ENCODE measurements around the gene NLN. TPM values are rescaled to one million over a fixed set of nuclear protein-coding genes. Genes with fewer than 3 reads are reported as not detected.
A peak's percentile ranks its signal among the peaks of the same experiment; 100 is the strongest.

NLN gene
- total and polyA plus RNA-seq, 2 donors (not counting 1 experiment from before 2014, with no cell fraction given), result 1.7 to 6.8 TPM

DNA sequence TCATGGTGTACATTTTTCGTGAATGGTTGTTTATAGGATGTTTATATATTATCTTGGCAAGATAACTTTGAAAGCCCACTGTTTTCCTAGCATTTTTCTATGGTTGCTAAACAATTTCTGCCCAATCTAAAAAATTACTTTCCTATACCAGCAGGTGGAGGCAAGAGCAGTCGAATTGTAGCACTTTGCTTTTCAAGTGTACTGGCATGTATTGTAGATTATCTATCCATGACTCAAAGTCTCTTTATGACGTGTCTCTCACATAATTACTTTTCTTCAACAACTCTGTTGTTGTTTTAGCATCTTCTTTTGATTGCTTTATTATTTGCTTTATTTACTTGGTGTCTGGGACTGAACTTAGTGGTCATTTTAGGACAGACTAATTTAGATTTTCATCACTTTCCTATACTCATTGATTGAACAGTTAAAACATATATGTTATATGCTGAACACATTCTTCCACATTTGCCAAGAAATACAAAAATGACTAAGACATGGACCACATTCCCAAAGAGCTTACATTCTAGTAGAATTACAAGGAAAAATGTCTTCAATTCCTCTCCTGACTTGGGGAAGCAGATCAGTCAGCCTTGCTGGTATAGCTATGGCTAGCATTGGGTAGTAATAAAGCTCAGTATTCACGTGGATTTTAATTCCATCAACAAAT, 20.7 kb downstream of the NLN start:
- intact Hi-C loops (cut with micrococcal nuclease), result loop anchor here (5.0 to 10.0 kb wide), 2 partner anchors 430 to 562 kb away; no protein-coding TSS in a partner anchor
- no peaks in the 10 kb centered on the region for H3K9me3 ChIP-seq (ENCODE audit: control extremely low read depth in 1 of 3, control insufficient read depth in 2 of 3, insufficient read depth in 1 of 3, low read length in 2 of 3)
- no peak overlapping the region for H3K4me2 ChIP-seq (replicated peaks; ENCODE audit: low read depth, low read length, poor library complexity, severe bottlenecking)
- ChIA-PET CTCF (interaction anchor here (0.9 to 1.2 kb wide), 4 partner anchors 184 to 1014 kb away, joined by 3 read pairs; partner anchors contain the start of gene ERBIN), POLR2A (no interaction called here)
- no peaks in the 10 kb centered on the region for H3K36me3 ChIP-seq (replicated peaks in 1 of 2; ENCODE audit: control extremely low read depth in 1 of 2, control insufficient read depth in 1 of 2, extremely low read depth in 1 of 2, insufficient read depth in 2 of 2, low read length in 1 of 2)
- Mint-ChIP-seq H3K27ac (no peak overlapping the region), H3K4me1 (peaks cover 2% of the 10 kb centered on the region), H3K4me3 (no peak overlapping the region), H3K27me3 (no peaks in the 10 kb centered on the region), H3K9me3 (ENCODE audit: insufficient read depth) (peaks cover 2% of the 10 kb centered on the region)
- H2AFZ ChIP-seq (ENCODE audit: insufficient read depth, low read depth, low read length, poor library complexity, severe bottlenecking), result no peak overlapping the region
- no CpG with 5 or more reads among the region's 4 CpGs for WGBS (ENCODE audit: insufficient coverage)
- ATAC-seq (ENCODE audit: low read depth), result peak; percentile 49
- no peak overlapping the region for H3K9ac ChIP-seq (ENCODE audit: low read length)
- DNase-seq, result peak; percentile 46
- no peaks in the 10 kb centered on the region for H3K4me1 ChIP-seq (ENCODE audit: control insufficient read depth in 2 of 2, insufficient read depth in 2 of 2, low read length in 2 of 2)
- TF ChIP-seq EZH2 (IDR thresholded peaks at IDR 0.05; ENCODE audit: borderline replicate concordance, insufficient read depth, low read depth, low read length, poor library complexity, severe bottlenecking) (no peak), CTCF (IDR thresholded peaks at IDR 0.05) (peak; percentile 75)
- H3K79me2 ChIP-seq (ENCODE audit: control insufficient read depth, insufficient read depth, low read length), result peaks cover 8% of the 10 kb centered on the region
- no peak overlapping the region for H3K27ac ChIP-seq (ENCODE audit: low read length in 2 of 2)
- no peaks in the 10 kb centered on the region for H4K20me1 ChIP-seq (ENCODE audit: control insufficient read depth, insufficient read depth, low read length, poor library complexity, severe bottlenecking)
- H3K27me3 ChIP-seq (replicated peaks in 1 of 4; ENCODE audit: control extremely low read depth in 1 of 4, control insufficient read depth in 3 of 4, insufficient read depth in 4 of 4, low read length in 3 of 4), result no peaks in the 10 kb centered on the region
- no peak overlapping the region for H3K4me3 ChIP-seq (ENCODE audit: control extremely low read depth in 1 of 5, extremely low read depth in 1 of 5, insufficient read depth in 1 of 5, low read depth in 2 of 5, low read length in 4 of 5)

DNA sequence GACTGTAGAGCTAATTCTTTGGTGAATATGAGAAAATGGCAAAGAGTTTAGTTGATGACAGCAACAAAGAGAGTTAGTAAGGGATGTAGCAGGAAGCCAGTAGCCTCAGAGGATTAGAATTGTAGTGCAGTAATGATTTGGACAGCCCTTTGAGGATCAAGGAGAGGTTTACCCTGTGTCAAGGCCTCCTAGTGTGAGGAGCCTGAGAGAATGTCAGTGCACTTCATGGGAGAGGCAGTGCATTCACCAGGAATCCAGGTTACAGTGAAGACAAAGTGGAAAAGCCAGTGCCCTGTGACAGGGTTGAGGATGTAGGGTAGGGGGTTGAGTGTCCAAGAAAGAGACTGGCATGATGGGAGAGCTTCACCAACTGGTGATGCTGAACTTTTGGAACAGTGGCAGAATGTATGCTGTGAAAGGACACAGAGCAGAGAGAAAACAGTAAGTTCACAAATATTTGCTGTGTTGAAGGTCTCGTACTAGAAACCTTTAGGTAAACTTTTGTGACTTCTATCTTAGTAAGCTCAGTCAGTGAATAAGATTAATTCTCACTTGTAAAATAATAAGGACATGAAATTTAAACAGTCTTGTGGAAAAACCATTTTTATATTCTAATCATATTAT, 27.3 kb downstream of the NLN start:
- Histone ChIP-seq H3K4me3 (ENCODE audit: control extremely low read depth in 1 of 5, extremely low read depth in 1 of 5, insufficient read depth in 1 of 5, low read depth in 2 of 5, low read length in 4 of 5) (no peak overlapping the region), H3K4me2 (replicated peaks; ENCODE audit: low read depth, low read length, poor library complexity, severe bottlenecking) (no peak overlapping the region), H3K27ac (ENCODE audit: low read length in 2 of 2) (no peak overlapping the region), H3K9ac (ENCODE audit: low read length) (no peak overlapping the region), H3K4me1 (ENCODE audit: control insufficient read depth in 2 of 2, insufficient read depth in 2 of 2, low read length in 2 of 2) (no peaks in the 10 kb centered on the region), H3K36me3 (replicated peaks in 1 of 2; ENCODE audit: control extremely low read depth in 1 of 2, control insufficient read depth in 1 of 2, extremely low read depth in 1 of 2, insufficient read depth in 2 of 2, low read length in 1 of 2) (no peaks in the 10 kb centered on the region), H2AFZ (ENCODE audit: insufficient read depth, low read depth, low read length, poor library complexity, severe bottlenecking) (no peak overlapping the region), H3K79me2 (ENCODE audit: control insufficient read depth, insufficient read depth, low read length) (peaks cover 3% of the 10 kb centered on the region), H3K27me3 (replicated peaks in 1 of 4; ENCODE audit: control extremely low read depth in 1 of 4, control insufficient read depth in 3 of 4, insufficient read depth in 4 of 4, low read length in 3 of 4) (no peaks in the 10 kb centered on the region), H4K20me1 (ENCODE audit: control insufficient read depth, insufficient read depth, low read length, poor library complexity, severe bottlenecking) (no peaks in the 10 kb centered on the region), H3K9me3 (ENCODE audit: control extremely low read depth in 1 of 3, control insufficient read depth in 2 of 3, insufficient read depth in 1 of 3, low read length in 2 of 3) (no peaks in the 10 kb centered on the region)
- CTCF ChIA-PET, result no interaction called here
- WGBS (ENCODE audit: insufficient coverage), result no CpG with 5 or more reads among the region's 1 CpG
- TF ChIP-seq EZH2 (IDR thresholded peaks at IDR 0.05; ENCODE audit: borderline replicate concordance, insufficient read depth, low read depth, low read length, poor library complexity, severe bottlenecking) (no peak), CTCF (IDR thresholded peaks at IDR 0.05) (no peak)
- DNase-seq (no peak), ATAC-seq (ENCODE audit: low read depth) (no peak)
- Mint-ChIP-seq H3K4me3 (no peak overlapping the region), H3K27ac (no peak overlapping the region), H3K27me3 (no peaks in the 10 kb centered on the region), H3K4me1 (no peaks in the 10 kb centered on the region), H3K9me3 (ENCODE audit: insufficient read depth) (no peaks in the 10 kb centered on the region)
- POLR2A ChIA-PET, result no interaction called here
- intact Hi-C loops (cut with micrococcal nuclease), result loop anchor here (10.0 kb wide), 1 partner anchor 555 kb away; no protein-coding TSS in a partner anchor

All from B cell (primary cell).